Stomach (tissue), 9 donors: ENCODE results near the gene GRXCR1. TPM values are rescaled to one million over a fixed set of nuclear protein-coding genes. Genes with fewer than 3 reads are reported as not detected.

Source experiments
- DNase-seq, 2 donors: peaks; one replicate each; pipeline versions ENCODE4 v3.0.0 to v3.0.0-alpha.2; 2013 to 2019
- H3K27ac ChIP-seq, 5 donors: fragments of 200-600 bp in 4 of 5; sonication (generic) in 4 of 5; one replicate each; pipeline ENCODE4 v1.5.1; 2013 to 2019; ENCODE audit warnings: mild to moderate bottlenecking in 1 of 5, moderate library complexity in 1 of 5
- H3K27me3 ChIP-seq, 3 donors: fragments of 200-600 bp; sonication (generic); one replicate each; pipeline ENCODE4 v1.5.1; 2017 to 2019; ENCODE audit warnings: mixed run types in 1 of 3
- H3K36me3 ChIP-seq, 4 donors: fragments of 200-600 bp; sonication (generic); 1 replicate in 3 of 4; 2 replicates in 1 of 4; pipeline ENCODE4 v1.5.1; 2016 to 2019
- H3K4me1 ChIP-seq, 4 donors: fragments of 200-600 bp; sonication (generic); one replicate each; pipeline ENCODE4 v1.5.1; 2016 to 2019
- H3K4me3 ChIP-seq, 4 donors: fragments of 200-600 bp; sonication (generic) in 3 of 4; one replicate each; pipeline ENCODE4 v1.5.1; 2016 to 2019; ENCODE audit warnings: mild to moderate bottlenecking in 1 of 4
- H3K9me3 ChIP-seq, 4 donors: fragments of 200-600 bp; sonication (generic); one replicate each; pipeline ENCODE4 v1.5.1; 2016 to 2019
- CTCF ChIP-seq, 7 experiments: fragments of 450-650 bp in 4 of 7; fragments of 200-600 bp in 3 of 7; sonication (generic) in 3 of 7; IDR thresholded peaks; one replicate each; pipeline ENCODE4 v1.5.1; 2016 to 2019; ENCODE audit warnings: antibody characterized with exemption in 7 of 7, control low read depth in 2 of 7, mild to moderate bottlenecking in 1 of 7
- EP300 ChIP-seq: sonication (generic); formaldehyde crosslinking; IDR thresholded peaks from one replicate; pipeline ENCODE4 v1.6.1; 2017; ENCODE audit warnings: antibody characterized with exemption
- POLR2A ChIP-seq, 4 donors: fragments of 450-650 bp; IDR thresholded peaks; one replicate each; pipeline ENCODE4 v1.6.1; 2016; ENCODE audit warnings: antibody characterized with exemption in 4 of 4, control low read depth in 2 of 4, mild to moderate bottlenecking in 1 of 4, moderate library complexity in 1 of 4
- POLR2AphosphoS5 ChIP-seq, 3 donors: sonication (generic); formaldehyde crosslinking; IDR thresholded peaks; one replicate each; pipeline ENCODE4 v1.6.1; 2016; ENCODE audit warnings: antibody characterized with exemption in 3 of 3
- WGBS, 5 donors: extraction: QIAGEN DNeasy Blood & Tissue Kit in 3 of 5; methylation state at CpG; one replicate each; pipeline versions ENCODE4 v1.1.5 to v1.1.7; 2013 to 2018; 5-methylcytosine and 5-hydroxymethylcytosine counted together
- intact Hi-C: fragments of 100-400 bp; cut with DNase I; formaldehyde crosslinking; loops from one replicate; pipeline ENCODE4 v1.15.1; 2023; ENCODE audit warnings: low total_unique reads
- polyA plus RNA-seq, 3 donors: library from polyadenylated mRNA; stranded (reverse); fragments of 200-250 nt; gene quantifications; one replicate each; pipeline ENCODE4 v1.2.3, GENCODE V29; 2013
- small RNA-seq, 4 donors: library from RNA; depleted of rRNA; stranded (forward); fragments of <200 nt; gene quantifications; one replicate each; pipeline ENCODE3, GENCODE V24; 2016
- total RNA-seq, 5 donors: library from RNA; depleted of rRNA; stranded (reverse); fragments of >200 nt; gene quantifications; one replicate each; pipeline versions ENCODE4 v1.1.0 to v1.2.3, GENCODE V29; 2014 to 2016
- donor health status: healthy with polysubstance abuse.
- donor health status: Bipolar disorder and iron deficiency.
- donor health status: healthy.

GRXCR1 gene
- total and polyA plus RNA-seq, 8 donors = not detected

DNA sequence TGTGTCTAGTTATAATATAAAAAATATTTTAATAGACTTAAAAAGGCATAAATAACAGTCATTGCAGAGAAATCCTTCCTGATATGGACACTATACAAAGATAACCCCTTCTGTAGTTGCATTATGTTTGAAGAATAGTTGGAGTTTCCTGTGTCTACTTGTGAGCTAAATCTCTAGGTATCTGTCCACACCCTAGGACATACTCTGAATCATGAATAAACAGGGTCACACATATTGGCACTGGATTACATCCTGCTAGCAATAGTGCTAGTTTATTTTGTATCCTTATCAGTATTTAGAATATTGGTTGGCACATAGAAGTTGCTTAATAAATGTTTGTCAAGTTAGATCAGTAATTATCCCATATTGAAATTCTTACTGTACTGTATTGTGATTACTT is 173.9 kb downstream of the GRXCR1 start:
- Histone ChIP-seq H3K27me3 (no peaks in the 10 kb centered on the region), H3K4me3 (no peak overlapping the region), H3K36me3 (no peaks in the 10 kb centered on the region), H3K4me1 (no peaks in the 10 kb centered on the region), H3K9me3 (no peaks in the 10 kb centered on the region), H3K27ac (no peak overlapping the region)
- DNase-seq = no peak
- intact Hi-C loops = no loop called here
- TF ChIP-seq EP300 (no peak), POLR2A (IDR thresholded peaks at IDR 0.05) (no peak), POLR2AphosphoS5 (IDR thresholded peaks at IDR 0.05) (no peak), CTCF (IDR thresholded peaks at IDR 0.05) (no peak)

DNA sequence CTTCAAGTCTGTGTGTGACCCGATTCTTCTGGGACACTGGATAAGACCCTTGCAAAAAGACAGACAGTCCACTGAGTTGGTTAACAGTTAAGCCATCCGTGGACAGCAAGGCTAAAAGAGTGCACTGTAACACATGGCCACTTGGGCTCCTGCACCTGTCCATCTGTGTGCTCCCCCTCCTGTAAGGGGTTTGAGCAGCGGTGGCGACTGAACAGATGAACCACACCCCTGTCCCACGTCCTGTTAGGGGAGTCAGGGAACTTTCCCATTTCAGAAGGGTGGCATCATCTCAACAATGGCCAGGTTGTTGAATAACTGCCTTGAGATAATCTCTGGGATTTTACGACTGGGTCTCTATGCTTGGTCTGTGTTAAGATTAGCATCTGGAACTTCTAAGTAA is 178.6 kb downstream of the GRXCR1 start:
- no peaks in the 10 kb centered on the region for H3K9me3 ChIP-seq
- H3K27ac ChIP-seq = no peak overlapping the region
- H3K36me3 ChIP-seq = no peaks in the 10 kb centered on the region
- H3K27me3 ChIP-seq = no peaks in the 10 kb centered on the region
- TF ChIP-seq POLR2A (IDR thresholded peaks at IDR 0.05) (no peak), POLR2AphosphoS5 (IDR thresholded peaks at IDR 0.05) (no peak), EP300 (no peak), CTCF (IDR thresholded peaks at IDR 0.05) (no peak)
- intact Hi-C loops = no loop called here
- no peak for DNase-seq
- WGBS, 5 donors = 79 to 89% (median 84%) methylated on average over 6 of the region's 6 CpGs
- H3K4me1 ChIP-seq = no peaks in the 10 kb centered on the region
- H3K4me3 ChIP-seq = no peak overlapping the region

Small RNA genes lying within 50 kb of the gene (small RNA-seq; reads per million reads assigned to genes)
- gene RN7SKP82 = 0 reads per million in 4 donors

Other genes with a start within 250 kb of the GRXCR1 start
- 100 to 1,000 TPM in 1 of 5 donors, 10 to 100 TPM in 4; 15.8 to 104 (median 54.0) TPM for gene ATP8A1, start 235.6 kb upstream of the GRXCR1 start, total RNA-seq
- gene ATP8A1, start 235.6 kb upstream of the GRXCR1 start, polyA plus RNA-seq = 1 to 10 TPM; 2.6 to 5.1 (median 2.8) TPM